ENCODE measurements around the gene GPR62.
"Not testable (repeated sequence)": the region's sequence is repeated elsewhere in the genome, so short reads cannot be mapped to it uniquely, and the experiment has no call there.

Gene GPR62

DNA sequence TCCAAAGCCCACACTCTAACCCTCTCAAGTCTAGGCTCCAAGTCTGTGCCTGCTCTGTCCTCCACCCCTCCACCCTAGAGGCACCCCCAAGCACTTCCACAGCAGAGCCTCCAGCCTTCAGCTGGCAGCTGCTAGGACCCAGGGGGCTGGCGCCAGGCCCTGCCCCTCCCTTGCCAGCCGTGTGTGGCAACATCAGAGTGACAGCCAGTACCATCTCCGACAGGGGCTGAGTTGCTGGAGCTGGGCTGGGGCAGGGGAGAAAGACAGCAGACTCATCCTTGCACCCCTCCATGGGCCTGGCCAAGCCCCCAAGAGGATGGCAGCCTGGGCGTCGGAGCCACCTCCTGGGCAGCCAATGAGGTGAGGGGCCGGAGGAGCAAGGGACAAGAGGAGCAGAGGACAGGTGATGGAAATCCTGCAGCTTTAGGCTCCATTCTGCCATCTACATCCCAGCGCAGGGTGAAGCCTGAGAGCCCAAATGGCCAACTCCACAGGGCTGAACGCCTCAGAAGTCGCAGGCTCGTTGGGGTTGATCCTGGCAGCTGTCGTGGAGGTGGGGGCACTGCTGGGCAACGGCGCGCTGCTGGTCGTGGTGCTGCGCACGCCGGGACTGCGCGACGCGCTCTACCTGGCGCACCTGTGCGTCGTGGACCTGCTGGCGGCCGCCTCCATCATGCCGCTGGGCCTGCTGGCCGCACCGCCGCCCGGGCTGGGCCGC is at the start of gene GPR62:
GPR62 (plus strand) TSS at position 207 of the 718 bp plus-strand sequence; CDS start at position 479, 272 bp downstream.
- DNase-seq (ENCODE audit: low read depth), result no peak
- TF ChIP-seq, protein P1, sequence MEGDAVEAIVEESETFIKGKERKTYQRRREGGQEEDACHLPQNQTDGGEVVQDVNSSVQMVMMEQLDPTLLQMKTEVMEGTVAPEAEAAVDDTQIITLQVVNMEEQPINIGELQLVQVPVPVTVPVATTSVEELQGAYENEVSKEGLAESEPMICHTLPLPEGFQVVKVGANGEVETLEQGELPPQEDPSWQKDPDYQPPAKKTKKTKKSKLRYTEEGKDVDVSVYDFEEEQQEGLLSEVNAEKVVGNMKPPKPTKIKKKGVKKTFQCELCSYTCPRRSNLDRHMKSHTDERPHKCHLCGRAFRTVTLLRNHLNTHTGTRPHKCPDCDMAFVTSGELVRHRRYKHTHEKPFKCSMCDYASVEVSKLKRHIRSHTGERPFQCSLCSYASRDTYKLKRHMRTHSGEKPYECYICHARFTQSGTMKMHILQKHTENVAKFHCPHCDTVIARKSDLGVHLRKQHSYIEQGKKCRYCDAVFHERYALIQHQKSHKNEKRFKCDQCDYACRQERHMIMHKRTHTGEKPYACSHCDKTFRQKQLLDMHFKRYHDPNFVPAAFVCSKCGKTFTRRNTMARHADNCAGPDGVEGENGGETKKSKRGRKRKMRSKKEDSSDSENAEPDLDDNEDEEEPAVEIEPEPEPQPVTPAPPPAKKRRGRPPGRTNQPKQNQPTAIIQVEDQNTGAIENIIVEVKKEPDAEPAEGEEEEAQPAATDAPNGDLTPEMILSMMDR (conservative IDR thresholded peaks at IDR 0.05; ENCODE audit: low read depth, low read length), result no peak
- peak within 1 kb of the TSS; percentile 37 for H3K4me3 ChIP-seq (ENCODE audit: low read depth, low read length)

DNA sequence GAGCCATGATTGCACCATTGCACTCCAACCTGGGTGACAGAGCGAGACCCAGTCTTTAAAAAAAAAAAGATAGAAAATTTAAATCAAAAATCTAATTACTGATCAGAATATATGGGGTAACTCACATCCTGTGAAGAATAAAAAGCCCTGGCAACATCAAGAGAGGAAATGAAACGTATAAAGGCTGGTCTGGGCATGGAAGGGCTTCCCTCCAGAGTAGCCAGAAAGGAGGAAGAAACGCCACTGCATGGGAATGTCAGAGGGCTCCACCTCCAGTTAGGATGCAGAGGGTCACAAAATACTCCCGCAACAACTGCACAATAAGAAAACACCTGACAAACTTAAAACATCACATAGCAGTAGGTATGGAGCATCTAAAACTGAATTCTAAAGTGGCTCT is 47.2 kb upstream of the GPR62 start:
- TF ChIP-seq, protein P1 (conservative IDR thresholded peaks at IDR 0.05; ENCODE audit: low read depth, low read length), result no peak
- no peak overlapping the region for H3K4me3 ChIP-seq (ENCODE audit: low read depth, low read length)
- DNase-seq (ENCODE audit: low read depth), result no peak

DNA sequence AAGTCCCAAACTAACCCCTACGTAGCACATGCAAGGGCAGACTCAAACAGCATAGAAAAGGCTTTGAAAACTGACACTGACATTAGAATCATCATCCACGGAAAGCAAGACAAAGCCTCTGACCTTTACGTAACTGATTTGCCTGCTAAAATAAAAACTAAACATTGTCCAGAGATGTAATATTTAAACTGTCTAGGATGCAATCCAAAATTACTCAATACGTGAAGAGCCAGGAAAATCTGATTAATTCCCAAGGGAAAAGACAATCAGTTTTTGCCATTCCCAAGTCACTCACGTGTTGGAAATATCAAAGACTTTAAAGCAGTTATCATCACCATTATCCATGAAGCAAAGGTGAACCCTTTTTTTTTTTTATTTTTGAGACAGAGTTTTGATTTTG is 38.8 kb upstream of the GPR62 start:
- DNase-seq (ENCODE audit: low read depth), result no peak
- TF ChIP-seq, protein P1 (conservative IDR thresholded peaks at IDR 0.05; ENCODE audit: low read depth, low read length), result no peak
- H3K4me3 ChIP-seq (ENCODE audit: low read depth, low read length), result no peak overlapping the region

GRCh38 chr3:51921081-51921578 is 34.1 kb upstream of the GPR62 start:
- TF ChIP-seq, protein P1 (conservative IDR thresholded peaks at IDR 0.05; ENCODE audit: low read depth, low read length), result no peak
- DNase-seq (ENCODE audit: low read depth), result no peak
- no peak overlapping the region for H3K4me3 ChIP-seq (ENCODE audit: low read depth, low read length)

DNA sequence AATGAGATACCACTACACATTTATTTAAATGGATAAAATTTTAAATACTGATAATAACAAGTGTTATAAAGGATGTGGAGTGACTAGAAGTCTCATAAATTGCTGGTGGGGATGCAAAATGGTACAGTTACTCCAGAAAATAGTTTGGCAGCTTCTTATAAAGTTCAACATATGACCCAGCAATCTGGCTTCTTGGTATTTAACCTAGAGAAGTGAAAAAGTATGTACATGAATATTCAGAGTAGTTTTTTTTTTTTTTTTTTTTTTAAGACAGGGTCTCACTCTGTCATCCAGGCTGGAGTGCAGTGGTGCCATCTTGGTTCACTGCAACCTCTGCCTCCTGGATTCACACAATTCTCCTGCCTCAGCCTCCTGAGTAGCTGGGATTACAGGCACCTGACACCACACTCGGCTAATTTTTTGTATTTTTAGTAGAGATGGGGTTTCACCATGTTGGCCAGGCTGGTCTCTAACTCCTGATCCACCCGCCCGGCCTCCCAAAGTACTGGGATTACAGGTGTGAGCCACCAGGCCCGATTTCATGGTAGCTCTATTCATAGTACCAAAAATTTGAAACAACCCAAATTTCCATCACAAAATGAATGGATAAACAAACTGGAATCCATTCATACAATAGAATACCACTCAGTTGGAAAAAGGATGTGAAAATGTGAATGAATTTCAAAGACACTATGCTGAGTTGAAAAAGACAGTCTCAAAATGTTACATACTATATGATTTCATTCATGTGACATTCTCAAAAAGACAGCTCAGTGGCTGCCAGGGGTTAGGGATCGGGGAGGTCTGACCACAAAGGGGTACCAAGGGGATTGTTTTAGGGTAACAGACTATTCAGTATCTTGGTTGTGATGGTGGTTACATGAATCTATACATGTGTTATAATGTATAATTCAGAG is 27.9 kb upstream of the GPR62 start:
- TF ChIP-seq, protein P1 (conservative IDR thresholded peaks at IDR 0.05; ENCODE audit: low read depth, low read length), result no peak
- H3K4me3 ChIP-seq (ENCODE audit: low read depth, low read length), result no peak overlapping the region
- no peak for DNase-seq (ENCODE audit: low read depth)

GRCh38 chr3:51928438-51928837 is 26.7 kb upstream of the GPR62 start:
- H3K4me3 ChIP-seq (ENCODE audit: low read depth, low read length), result no peak overlapping the region
- TF ChIP-seq, protein P1 (conservative IDR thresholded peaks at IDR 0.05; ENCODE audit: low read depth, low read length), result no peak
- DNase-seq (ENCODE audit: low read depth), result no peak

DNA sequence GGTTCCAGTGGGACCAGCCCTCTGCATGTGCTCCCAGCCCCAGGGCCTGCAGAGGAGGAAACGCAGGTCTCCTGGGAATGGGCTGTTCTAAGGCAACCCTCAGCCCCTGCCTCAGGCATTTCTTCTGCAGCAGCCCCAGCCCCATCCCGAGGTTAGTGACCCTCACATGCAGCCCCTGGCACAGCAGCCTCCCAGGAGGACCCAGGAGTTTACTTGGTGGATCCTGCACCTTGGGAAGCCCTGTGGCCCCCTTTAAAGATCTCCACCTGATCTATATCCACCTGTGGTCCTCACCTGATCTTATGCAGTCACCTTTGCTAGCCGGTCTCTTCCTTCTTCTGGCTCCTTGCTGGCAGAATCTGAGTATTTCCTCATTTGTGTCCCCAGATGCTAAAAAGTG is 26.2 kb upstream of the GPR62 start:
- H3K4me3 ChIP-seq (ENCODE audit: low read depth, low read length); DNase-seq (ENCODE audit: low read depth): not testable (repeated sequence)

All from choroid plexus epithelial cell (primary cell).